Measurements from ENCODE around the gene TAS2R60.
"Not testable (repeated sequence)": the region's sequence is repeated elsewhere in the genome, so short reads cannot be mapped to it uniquely, and the experiment has no call there.

The TAS2R60 gene

GRCh38 chr7:143444063-143444782, 970 bp downstream of the TAS2R60 start:
- DNase-seq: no peak

DNA sequence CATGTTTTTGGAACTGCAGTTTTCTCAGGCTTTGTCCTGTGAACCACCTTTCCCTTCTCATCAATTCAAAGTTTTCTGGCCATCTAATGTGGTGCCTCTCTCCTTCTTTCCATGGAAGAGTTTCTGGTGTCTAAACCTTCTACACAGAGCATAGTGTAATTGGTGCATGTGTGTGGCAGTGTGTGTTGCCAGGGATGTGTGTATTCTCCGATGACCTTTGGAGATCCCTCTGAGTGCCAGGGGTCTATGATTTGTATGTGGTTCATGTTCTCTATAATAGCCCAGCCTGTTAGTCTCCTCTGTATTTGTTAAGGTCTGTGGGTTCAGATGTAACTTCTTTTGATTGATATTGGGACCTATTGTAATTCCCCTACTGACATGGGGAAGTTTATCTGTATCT, 1.5 kb downstream of the TAS2R60 start:
- no peak for DNase-seq

- DNase-seq: no peak
Measured at GRCh38 chr7:143447466-143447865, 4.2 kb downstream of the TAS2R60 start.

DNA sequence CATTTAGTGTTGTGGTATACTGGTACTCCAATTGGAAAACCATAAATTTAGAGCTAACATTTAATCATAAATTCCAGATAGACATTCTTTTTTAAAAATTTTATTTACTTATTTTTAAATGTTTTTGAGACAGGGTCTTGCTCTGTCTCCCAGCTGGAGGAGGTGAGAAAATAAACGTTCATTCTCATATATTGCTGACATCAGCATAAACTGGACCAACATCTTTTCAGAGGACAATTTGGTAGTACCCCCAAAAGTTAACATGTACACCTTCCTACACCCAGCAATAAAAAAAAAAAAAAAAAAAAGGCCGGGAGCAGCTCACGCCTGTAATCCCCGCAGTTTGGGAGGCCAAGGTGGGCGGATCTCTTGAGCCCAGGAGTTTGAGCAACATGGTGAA, 5.2 kb downstream of the TAS2R60 start:
- no peak for DNase-seq

- DNase-seq: no peak
Measured at GRCh38 chr7:143449793-143450192, 6.5 kb downstream of the TAS2R60 start.

GRCh38 chr7:143451122-143451521, 7.9 kb downstream of the TAS2R60 start:
- no peak for DNase-seq

DNA sequence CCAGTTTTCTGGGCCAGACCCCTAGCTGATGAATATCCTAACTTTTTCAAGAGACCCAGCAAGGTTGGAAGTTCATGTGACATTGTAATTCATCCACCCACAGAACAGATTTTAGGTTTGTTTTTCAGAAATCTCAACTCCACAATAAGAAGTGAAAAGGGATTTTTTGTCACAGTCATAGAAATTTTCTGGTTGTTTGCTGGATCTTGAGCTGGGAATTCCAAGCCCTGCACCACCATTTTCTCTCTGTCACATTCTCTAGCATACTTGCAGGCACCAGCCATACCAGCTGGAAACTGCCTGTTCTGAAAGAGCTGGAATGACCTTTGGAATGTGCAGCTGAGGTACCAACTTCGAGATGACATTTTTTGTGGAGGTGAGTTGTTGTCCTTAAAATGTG, 8.5 kb downstream of the TAS2R60 start:
- no peak for DNase-seq

GRCh38 chr7:143452495-143452894, 9.2 kb downstream of the TAS2R60 start:
- no peak for DNase-seq

- DNase-seq: no peak
Measured at GRCh38 chr7:143454091-143454680, 10.9 kb downstream of the TAS2R60 start.

DNA sequence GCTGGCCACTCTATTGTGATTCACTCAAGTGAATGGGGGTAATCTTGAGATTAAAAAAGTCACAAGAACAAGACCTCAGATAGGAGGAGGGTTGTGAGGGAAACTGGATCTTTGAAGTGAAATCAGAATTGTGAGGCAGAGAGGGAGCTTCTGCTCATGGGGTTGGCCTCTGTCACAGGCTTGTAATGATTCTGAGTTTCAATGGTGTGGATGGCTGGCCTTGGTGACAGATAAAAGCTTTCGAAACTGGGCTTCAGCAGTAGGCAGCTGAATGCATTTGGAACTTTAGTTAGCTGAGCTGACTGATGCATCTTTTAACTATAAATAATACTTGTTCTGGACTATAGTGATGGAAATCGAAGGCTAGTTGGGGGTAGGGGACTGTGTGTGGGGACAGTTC, 12.2 kb downstream of the TAS2R60 start:
- no peak for DNase-seq

- no peak for DNase-seq
Measured at GRCh38 chr7:143455942-143456341, 12.7 kb downstream of the TAS2R60 start.

DNA sequence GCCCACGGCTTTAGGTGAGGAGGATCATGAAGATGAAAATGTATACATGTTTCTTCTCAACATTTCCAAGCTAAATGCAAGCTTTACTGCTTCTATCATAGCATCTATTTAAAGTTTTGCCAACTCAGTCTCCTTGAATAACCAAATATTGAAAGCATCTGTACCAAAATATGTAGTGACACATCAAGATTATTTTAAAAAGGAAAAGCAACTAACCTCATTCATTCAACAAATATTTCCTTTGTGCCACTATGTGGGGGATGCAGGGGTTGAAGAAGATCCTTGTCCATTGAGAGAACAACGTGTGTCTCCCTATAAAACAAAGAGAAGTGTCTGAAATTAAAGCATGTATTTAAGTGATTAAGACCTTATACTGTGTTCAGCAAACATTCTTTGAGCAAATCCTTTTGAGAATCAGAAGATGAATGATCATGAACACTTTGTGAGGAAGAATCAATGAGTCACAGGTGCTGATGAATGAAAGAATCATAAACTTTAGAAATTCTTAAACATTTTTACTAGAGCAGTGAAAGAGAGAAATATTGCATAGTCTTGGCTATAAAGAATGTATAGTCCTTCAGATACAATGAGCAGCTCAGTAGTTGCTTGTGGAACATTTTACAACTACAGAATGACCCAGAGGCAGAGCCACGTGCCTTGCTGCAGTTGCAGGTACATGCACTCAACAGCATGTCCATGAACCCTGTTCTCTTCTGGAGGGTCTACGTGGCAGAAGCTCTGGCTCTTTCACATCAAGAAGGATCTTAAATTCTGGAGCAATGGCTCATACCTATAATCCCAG, 13.9 kb downstream of the TAS2R60 start:
- DNase-seq: no peak

- no peak for DNase-seq
Measured at GRCh38 chr7:143458263-143458662, 15.0 kb downstream of the TAS2R60 start.

GRCh38 chr7:143458681-143459080, 15.4 kb downstream of the TAS2R60 start:
- no peak for DNase-seq

DNA sequence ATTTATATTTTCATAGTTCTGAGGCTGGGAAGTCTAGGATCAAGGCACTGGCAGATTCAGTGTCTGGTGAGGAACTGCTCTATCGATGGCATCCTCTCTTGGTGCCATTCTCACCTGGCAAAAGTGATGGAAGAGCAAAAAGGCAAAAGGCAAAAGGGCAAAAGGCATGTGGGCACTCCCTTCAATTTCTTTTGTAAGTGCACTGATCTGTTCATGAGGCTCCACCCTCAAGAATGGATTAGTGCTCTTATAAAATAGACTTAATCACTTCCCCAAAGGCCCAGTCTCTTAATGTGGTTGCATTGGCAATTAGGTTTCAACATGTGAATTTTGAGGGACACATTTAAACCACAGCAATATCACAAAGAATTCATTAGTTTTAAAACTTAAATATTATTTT, 16.1 kb downstream of the TAS2R60 start:
- DNase-seq: no peak

- DNase-seq: no peak
Measured at GRCh38 chr7:143460271-143460979, 17.2 kb downstream of the TAS2R60 start.

- no peak for DNase-seq
Measured at GRCh38 chr7:143462045-143462444, 18.8 kb downstream of the TAS2R60 start.

DNA sequence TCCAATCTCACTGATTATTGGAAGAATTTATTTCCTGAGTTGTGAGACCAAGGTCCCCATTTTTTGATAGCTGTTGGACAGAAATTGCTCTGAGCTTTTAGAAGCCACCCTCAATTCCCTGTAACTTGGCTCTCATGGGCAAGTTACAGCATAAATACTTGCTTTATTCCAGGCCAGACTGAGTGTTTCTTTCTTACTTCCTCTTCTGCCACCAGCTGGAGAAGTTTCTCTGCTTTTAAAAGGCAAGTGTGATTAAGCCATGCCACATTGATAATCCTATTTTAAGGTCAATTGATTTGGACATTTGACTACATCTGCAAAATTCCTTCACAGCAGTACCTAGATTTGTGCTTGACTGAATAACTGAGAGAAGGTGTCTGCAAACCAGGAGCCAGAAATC, 20.3 kb downstream of the TAS2R60 start:
- no peak for DNase-seq

DNA sequence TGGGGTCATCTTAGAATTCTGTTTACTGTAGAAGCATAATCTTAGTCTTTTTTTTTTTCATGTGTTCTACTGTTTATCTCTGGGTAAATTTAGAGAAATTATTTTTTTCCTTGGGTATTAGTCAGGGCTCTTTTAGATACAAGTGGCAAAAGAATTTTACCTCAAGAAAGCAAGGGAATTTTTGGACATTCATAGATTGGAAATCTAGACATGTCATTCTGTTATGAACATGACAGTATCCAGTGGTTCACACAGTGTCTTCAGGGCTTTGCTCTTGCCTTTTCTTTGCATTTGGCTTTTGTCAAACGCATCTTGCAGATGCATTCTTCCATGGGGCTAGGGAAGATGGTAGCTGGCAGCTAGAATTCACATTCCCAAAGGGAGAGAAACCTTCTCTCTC, 20.7 kb downstream of the TAS2R60 start:
- DNase-seq: no peak

DNA sequence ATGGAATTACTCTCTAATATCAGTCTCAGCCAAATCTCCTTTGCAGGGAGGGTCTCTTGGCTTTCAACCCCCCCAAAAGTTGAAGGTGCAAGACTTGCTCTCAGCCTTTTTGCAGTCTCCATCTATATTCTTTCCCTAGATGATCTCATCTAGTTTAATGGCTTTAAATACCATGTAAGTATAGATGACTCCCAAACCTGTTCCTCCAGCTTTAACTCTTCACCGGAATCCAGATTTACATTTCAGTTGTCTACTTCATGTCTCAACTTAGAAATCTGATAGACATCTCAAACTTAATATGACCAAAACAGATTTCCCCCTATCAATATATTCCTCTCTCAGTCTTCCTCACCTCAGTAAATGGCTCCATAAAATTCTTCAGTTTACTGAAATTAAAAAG, 24.5 kb downstream of the TAS2R60 start:
- no peak for DNase-seq

- not testable (repeated sequence) for DNase-seq
Measured at GRCh38 chr7:143472071-143472689, 28.9 kb downstream of the TAS2R60 start.

GRCh38 chr7:143477501-143478150, 34.4 kb downstream of the TAS2R60 start, which contains the start of gene TAS2R41:
Gene TAS2R41, plus strand, starts transcription at chr7:143477873. Its CDS starts 0 bp downstream, at chr7:143477873.
- DNase-seq: no peak

Measured in CD4-positive, alpha-beta T cell treated with Interleukin-21 for 1 hour (primary cell).